ENCODE measurements around the gene ANKDD1B. TPM values are rescaled to one million over a fixed set of nuclear protein-coding genes. Genes with fewer than 3 reads are reported as not detected.

Gene ANKDD1B
- polyA plus RNA-seq, 3 donors = 0.32 TPM; not detected in 2

- Histone ChIP-seq H3K27ac (ENCODE audit: low read depth in 1 of 2, low read length in 2 of 2) (no peak overlapping the region), H3K9ac (ENCODE audit: insufficient read depth, low read length, poor library complexity, severe bottlenecking) (no peak overlapping the region), H3K4me1 (ENCODE audit: control insufficient read depth in 1 of 2, insufficient read depth in 2 of 2, low read length in 2 of 2) (peaks cover 0 to under 1% of the 10 kb centered on the region in 2 donors), H3K4me2 (replicated peaks; ENCODE audit: extremely low read depth, low read length, poor library complexity, severe bottlenecking) (no peak overlapping the region), H3K27me3 (ENCODE audit: control insufficient read depth in 2 of 2, insufficient read depth in 2 of 2, low read length in 2 of 2) (no peaks in the 10 kb centered on the region), H4K20me1 (ENCODE audit: insufficient read depth, low read length) (no peaks in the 10 kb centered on the region), H2AFZ (ENCODE audit: insufficient read depth, low read depth, low read length, poor library complexity, severe bottlenecking) (no peak overlapping the region), H3K79me2 (ENCODE audit: insufficient read depth, low read length) (no peaks in the 10 kb centered on the region), H3K4me3 (replicated peaks in 1 of 3; ENCODE audit: low read depth in 2 of 3, low read length in 3 of 3) (no peak overlapping the region), H3K36me3 (replicated peaks in 1 of 2; ENCODE audit: control insufficient read depth in 1 of 2, insufficient read depth in 2 of 2, low read length in 2 of 2) (no peaks in the 10 kb centered on the region), H3K9me3 (replicated peaks in 1 of 2; ENCODE audit: control insufficient read depth in 1 of 2, insufficient read depth in 1 of 2, low read length in 2 of 2) (no peaks in the 10 kb centered on the region)
- WGBS (ENCODE audit: insufficient coverage) = 93% methylated on average over 3 of the region's 4 CpGs
- Mint-ChIP-seq H3K4me1 (peaks cover 6% of the 10 kb centered on the region), H3K36me3 (no peaks in the 10 kb centered on the region), H3K9me3 (peaks cover 0 to 4% (median 0%) of the 10 kb centered on the region in 7 donors), H3K27me3 (ENCODE audit: low read depth in 3 of 3) (peaks cover 0 to 5% (median 0%) of the 10 kb centered on the region in 3 donors), H3K27ac (no peak overlapping the region), H3K4me3 (no peak overlapping the region)
- no peak for TF ChIP-seq CTCF (IDR thresholded peaks at IDR 0.05)
- no peak for DNase-seq
- intact Hi-C loops (cut with micrococcal nuclease) = no loop called here
Observed at GRCh38 chr5:75651575-75652238, 40.5 kb downstream of the ANKDD1B start.

GRCh38 chr5:75653521-75653920 lies 42.3 kb downstream of the ANKDD1B start:
- WGBS (ENCODE audit: insufficient coverage) = no CpG with 5 or more reads among the region's 2 CpGs

More at GRCh38 chr5:75653521-75653920, 42.3 kb downstream of the ANKDD1B start:
- no peak for DNase-seq
- H3K36me3 Mint-ChIP-seq = no peaks in the 10 kb centered on the region
- Histone ChIP-seq H3K79me2 (ENCODE audit: insufficient read depth, low read length) (no peaks in the 10 kb centered on the region), H4K20me1 (ENCODE audit: insufficient read depth, low read length) (no peaks in the 10 kb centered on the region), H3K9ac (ENCODE audit: insufficient read depth, low read length, poor library complexity, severe bottlenecking) (no peak overlapping the region), H3K27me3 (ENCODE audit: control insufficient read depth in 2 of 2, insufficient read depth in 2 of 2, low read length in 2 of 2) (no peaks in the 10 kb centered on the region), H2AFZ (ENCODE audit: insufficient read depth, low read depth, low read length, poor library complexity, severe bottlenecking) (no peak overlapping the region), H3K4me1 (ENCODE audit: control insufficient read depth in 1 of 2, insufficient read depth in 2 of 2, low read length in 2 of 2) (peaks cover 0 to 3% of the 10 kb centered on the region in 2 donors), H3K4me2 (replicated peaks; ENCODE audit: extremely low read depth, low read length, poor library complexity, severe bottlenecking) (no peak overlapping the region), H3K27ac (ENCODE audit: low read depth in 1 of 2, low read length in 2 of 2) (no peak overlapping the region), H3K9me3 (replicated peaks in 1 of 2; ENCODE audit: control insufficient read depth in 1 of 2, insufficient read depth in 1 of 2, low read length in 2 of 2) (no peaks in the 10 kb centered on the region), H3K36me3 (replicated peaks in 1 of 2; ENCODE audit: control insufficient read depth in 1 of 2, insufficient read depth in 2 of 2, low read length in 2 of 2) (no peaks in the 10 kb centered on the region), H3K4me3 (replicated peaks in 1 of 3; ENCODE audit: low read depth in 2 of 3, low read length in 3 of 3) (no peak overlapping the region)
- H3K4me3 Mint-ChIP-seq = no peak overlapping the region
- H3K27ac Mint-ChIP-seq = peak overlapping the region in 1 of 7 donors; percentile 5
- intact Hi-C loops (cut with micrococcal nuclease) = no loop called here
- peaks cover 0 to 5% (median 1%) of the 10 kb centered on the region in 3 donors for H3K27me3 Mint-ChIP-seq (ENCODE audit: low read depth in 3 of 3)
- peaks cover 0 to 3% (median 0%) of the 10 kb centered on the region in 7 donors for H3K9me3 Mint-ChIP-seq
- TF ChIP-seq CTCF (IDR thresholded peaks at IDR 0.05) = no peak
- H3K4me1 Mint-ChIP-seq = peaks cover 9% of the 10 kb centered on the region
